H1 (cell line): ENCODE data around the gene SMARCE1. TPM values are rescaled to one million over a fixed set of nuclear protein-coding genes. Genes with fewer than 3 reads are reported as not detected.

ENCODE experiments used
- CTCF ChIA-PET: fragments of 300-600 bp; sonication (Branson Sonifier 250); formaldehyde crosslinking; loops from one replicate; lab custom pipeline; 2021; ENCODE audit not compliant: partially characterized antibody; lab: Charles Lee
- POLR2A ChIA-PET: fragments of 300-600 bp; sonication (Branson Sonifier 250); formaldehyde crosslinking; loops from one replicate; lab custom pipeline; 2021; ENCODE audit warnings: inconsistent platforms; ENCODE audit not compliant: partially characterized antibody; lab: Charles Lee
- DNase-seq, 2 experiments: peaks; one replicate each; pipeline versions ENCODE4 v3.0.0 to v3.0.0-alpha.2; 2010 to 2022; ENCODE audit warnings: low spot score in 2 of 2, low read depth in 1 of 2, mixed read lengths in 1 of 2
- FAIRE-seq: peaks from 2 replicates; lab custom pipeline; 2011; peaks lifted over from hg19 to GRCh38; lab: Jason Lieb, UNC
- H2AFZ ChIP-seq: 2 replicates; pipeline ENCODE4 v1.8.1; 2012; ENCODE audit warnings: low read length, inconsistent platforms
- H2AK5ac ChIP-seq: 2 replicates; pipeline ENCODE4 v1.6.1; 2013; ENCODE audit warnings: low read depth, low read length
- H2BK120ac ChIP-seq: replicated peaks from 2 replicates; pipeline ENCODE3; 2013; ENCODE audit warnings: low read depth, low read length, inconsistent platforms
- H2BK12ac ChIP-seq: 2 replicates; pipeline ENCODE4 v1.6.1; 2013; ENCODE audit warnings: low read depth, low read length
- H2BK15ac ChIP-seq: 2 replicates; pipeline ENCODE4 v1.6.1; 2013; ENCODE audit warnings: low read length
- H2BK20ac ChIP-seq: 2 replicates; pipeline ENCODE4 v1.6.1; 2013; ENCODE audit warnings: low read length
- H2BK5ac ChIP-seq: 2 replicates; pipeline ENCODE4 v1.6.1; 2013; ENCODE audit warnings: low read depth, low read length
- H3K14ac ChIP-seq: 2 replicates; pipeline ENCODE4 v1.6.1; 2013; ENCODE audit warnings: inconsistent platforms; ENCODE audit not compliant: insufficient read length
- H3K18ac ChIP-seq: 2 replicates; pipeline ENCODE4 v1.6.1; 2013; ENCODE audit warnings: low read length; ENCODE audit errors: extremely low read depth
- H3K23ac ChIP-seq: 2 replicates; pipeline ENCODE4 v1.6.1; 2013; ENCODE audit warnings: inconsistent platforms; ENCODE audit not compliant: insufficient read length
- H3K23me2 ChIP-seq: 2 replicates; pipeline ENCODE4 v1.6.1; 2013; ENCODE audit warnings: low read depth, low read length
- H3K27ac ChIP-seq: 2 replicates; pipeline ENCODE4 v1.6.1; 2011; ENCODE audit warnings: low read depth, low read length, inconsistent platforms
- H3K27me3 ChIP-seq, 4 experiments: replicated peaks in 1 of 4; 1 replicate in 1 of 4; 2 replicates in 3 of 4; pipeline versions ENCODE4 v1.6.1 to v1.8.1; 2011 to 2013; ENCODE audit warnings: low read length in 3 of 4, mild to moderate bottlenecking in 3 of 4, inconsistent platforms in 2 of 4, mixed read lengths in 2 of 4, moderate library complexity in 1 of 4; ENCODE audit not compliant: control insufficient read depth in 3 of 4, insufficient read depth in 3 of 4; ENCODE audit errors: extremely low read depth in 1 of 4
- H3K36me3 ChIP-seq, 4 experiments: 2 replicates each; pipeline versions ENCODE4 v1.6.1 to v1.8.1; 2011 to 2013; ENCODE audit warnings: mild to moderate bottlenecking in 4 of 4, low read length in 3 of 4, moderate library complexity in 2 of 4, control low read depth in 1 of 4, inconsistent platforms in 1 of 4; ENCODE audit not compliant: insufficient read depth in 4 of 4, control insufficient read depth in 2 of 4
- H3K4ac ChIP-seq: replicated peaks from 2 replicates; pipeline ENCODE3; 2013; ENCODE audit warnings: low read length, low read depth, mixed read lengths, inconsistent platforms; ENCODE audit not compliant: insufficient read length
- H3K4me1 ChIP-seq, 4 experiments: replicated peaks in 1 of 4; 1 replicate in 1 of 4; 2 replicates in 3 of 4; pipeline versions ENCODE4 v1.6.1 to v1.8.1; 2011 to 2013; ENCODE audit warnings: low read length in 3 of 4, inconsistent platforms in 2 of 4, mixed read lengths in 1 of 4; ENCODE audit not compliant: insufficient read depth in 4 of 4, control insufficient read depth in 3 of 4
- H3K4me2 ChIP-seq, 2 experiments: 2 replicates each; pipeline versions ENCODE4 v1.6.1 to v1.8.1; 2011 to 2013; ENCODE audit warnings: low read depth in 2 of 2, low read length in 2 of 2, control low read depth in 1 of 2, inconsistent platforms in 1 of 2, mild to moderate bottlenecking in 1 of 2; ENCODE audit not compliant: insufficient read depth in 1 of 2
- H3K4me3 ChIP-seq, 4 experiments: fragments of 200-600, 300-600 bp in 1 of 4; sonication (generic), shearing (Covaris generic), sonication (Bioruptor Twin) in 1 of 4; 2 replicates each; pipeline versions ENCODE4 v1.5.1 to v1.8.1; 2011 to 2016; ENCODE audit warnings: low read length in 4 of 4, low read depth in 3 of 4, control low read depth in 2 of 4, inconsistent platforms in 2 of 4, mild to moderate bottlenecking in 2 of 4, mixed read lengths in 1 of 4, moderate library complexity in 1 of 4; ENCODE audit not compliant: insufficient read depth in 2 of 4; ENCODE audit errors: extremely low read depth in 1 of 4
- H3K56ac ChIP-seq: replicated peaks from 2 replicates; pipeline ENCODE3; 2013; ENCODE audit warnings: low read depth, mild to moderate bottlenecking, mixed read lengths, low read length, inconsistent platforms; ENCODE audit not compliant: insufficient read length
- H3K79me1 ChIP-seq: 2 replicates; pipeline ENCODE4 v1.6.1; 2013; ENCODE audit warnings: low read depth, low read length, control low read depth
- H3K79me2 ChIP-seq, 2 experiments: 2 replicates each; pipeline versions ENCODE4 v1.6.1 to v1.8.1; 2012 to 2013; ENCODE audit warnings: low read length in 2 of 2, mild to moderate bottlenecking in 2 of 2, inconsistent platforms in 1 of 2; ENCODE audit not compliant: insufficient read depth in 2 of 2, control insufficient read depth in 1 of 2
- H3K9ac ChIP-seq, 4 experiments: replicated peaks in 1 of 4; 1 replicate in 1 of 4; 2 replicates in 3 of 4; pipeline versions ENCODE4 v1.6.1 to v1.8.1; 2011 to 2013; ENCODE audit warnings: low read depth in 3 of 4, low read length in 3 of 4, control low read depth in 2 of 4, mild to moderate bottlenecking in 2 of 4, moderate library complexity in 2 of 4, inconsistent platforms in 1 of 4; ENCODE audit errors: extremely low read depth in 1 of 4
- H3K9me3 ChIP-seq, 2 experiments: 2 replicates each; pipeline versions ENCODE4 v1.6.1 to v1.8.1; 2012 to 2013; ENCODE audit warnings: mild to moderate bottlenecking in 2 of 2, moderate library complexity in 2 of 2, control low read depth in 1 of 2, inconsistent platforms in 1 of 2, low read depth in 1 of 2, low read length in 1 of 2, mixed read lengths in 1 of 2; ENCODE audit not compliant: insufficient read depth in 2 of 2
- H4K20me1 ChIP-seq, 2 experiments: replicated peaks in 1 of 2; 2 replicates each; pipeline versions ENCODE3 to v1.8.1; 2011 to 2013; ENCODE audit warnings: inconsistent platforms in 2 of 2, low read length in 2 of 2, mild to moderate bottlenecking in 1 of 2; ENCODE audit not compliant: insufficient read depth in 2 of 2, control insufficient read depth in 1 of 2
- H4K5ac ChIP-seq: 2 replicates; pipeline ENCODE4 v1.6.1; 2013; ENCODE audit warnings: low read length, low read depth, mixed read lengths, inconsistent platforms; ENCODE audit not compliant: insufficient read length
- H4K8ac ChIP-seq: 2 replicates; pipeline ENCODE4 v1.8.0; 2013; ENCODE audit warnings: mild to moderate bottlenecking, moderate library complexity, low read length, inconsistent platforms; ENCODE audit not compliant: insufficient read depth; ENCODE audit errors: extremely low read depth
- H4K91ac ChIP-seq: replicated peaks from 2 replicates; pipeline ENCODE3; 2013; ENCODE audit warnings: low read length, mixed read lengths, inconsistent platforms; ENCODE audit not compliant: insufficient read length
- BACH1 ChIP-seq: IDR thresholded peaks from 2 replicates; pipeline ENCODE4 v1.6.1; 2012; ENCODE audit warnings: low read length, improper control_type of control experiment
- EGR1 ChIP-seq: IDR thresholded peaks from 2 replicates; pipeline ENCODE4 v1.6.1; 2011; ENCODE audit warnings: low read depth, low read length, borderline replicate concordance
- KDM5A ChIP-seq: fragments of 200-600 bp; IDR thresholded peaks from 2 replicates; pipeline ENCODE4 v1.7.1; 2012; ENCODE audit warnings: mild to moderate bottlenecking, low read length, inconsistent platforms, mixed read lengths
- NRF1 ChIP-seq: IDR thresholded peaks from 2 replicates; pipeline ENCODE4 v1.6.1; 2011; ENCODE audit warnings: mild to moderate bottlenecking, low read depth, low read length, improper control_type of control experiment
- POLR2A ChIP-seq, 2 experiments: IDR thresholded peaks; 1 replicate in 1 of 2; 2 replicates in 1 of 2; pipeline ENCODE4 v1.6.1; 2011; ENCODE audit warnings: low read depth in 2 of 2, low read length in 2 of 2, mild to moderate bottlenecking in 2 of 2; ENCODE audit errors: control extremely low read depth in 1 of 2
- RAD21 ChIP-seq, 2 experiments: IDR thresholded peaks in 1 of 2; conservative IDR thresholded peaks in 1 of 2; 2 replicates each; pipeline ENCODE4 v1.6.1; 2011; ENCODE audit warnings: low read depth in 2 of 2, low read length in 2 of 2, improper control_type of control experiment in 1 of 2, inconsistent platforms in 1 of 2, mild to moderate bottlenecking in 1 of 2, moderate library complexity in 1 of 2
- RFX5 ChIP-seq: IDR thresholded peaks from 2 replicates; pipeline ENCODE4 v1.6.1; 2011; ENCODE audit warnings: low read depth, low read length, improper control_type of control experiment, borderline replicate concordance
- SIN3A ChIP-seq, 2 experiments: IDR thresholded peaks in 1 of 2; conservative IDR thresholded peaks in 1 of 2; 2 replicates each; pipeline ENCODE4 v1.6.1; 2011 to 2012; ENCODE audit warnings: low read length in 2 of 2, improper control_type of control experiment in 1 of 2, low read depth in 1 of 2, mild to moderate bottlenecking in 1 of 2
- TAF7 ChIP-seq: optimal IDR thresholded peaks from 2 replicates; pipeline ENCODE3; 2011; ENCODE audit warnings: low read depth, mild to moderate bottlenecking, inconsistent platforms, low read length, moderate library complexity, borderline replicate concordance
- TEAD4 ChIP-seq: IDR thresholded peaks from 2 replicates; pipeline ENCODE4 v1.6.1; 2012; ENCODE audit warnings: low read depth, low read length, inconsistent platforms, mixed read lengths
- WGBS, 2 experiments: shearing (Covaris generic) in 1 of 2; methylation state at CpG; one replicate each; pipeline versions ENCODE4 v1.1.6 to v1.1.7; 2013 to 2015; ENCODE audit warnings: low lambda C conversion rate in 2 of 2, mixed read lengths in 2 of 2, inconsistent platforms in 1 of 2, low coverage in 1 of 2, missing lambda C conversion rate in 1 of 2; ENCODE audit not compliant: insufficient replicate concordance in 2 of 2, insufficient coverage in 1 of 2, insufficient read length in 1 of 2; ENCODE audit errors: extremely low coverage in 1 of 2, missing lambda C conversion rate in 1 of 2; 5-methylcytosine and 5-hydroxymethylcytosine counted together
- polyA plus RNA-seq, 7 experiments: library from polyadenylated mRNA; depleted of rRNA in 3 of 7; stranded (reverse) in 5 of 7; unstranded in 2 of 7; fragments of >200 nt in 5 of 7; fragments of 200-250 nt in 2 of 7; gene quantifications; 1 replicate in 5 of 7; 2 replicates in 1 of 7; 4 replicates in 1 of 7; pipeline versions ENCODE4 v1.2.1 to v1.2.3, GENCODE V29; 2011 to 2013; ENCODE audit warnings: missing spikeins in 2 of 7, mixed read lengths in 2 of 7
- total RNA-seq: library from RNA; stranded (reverse); fragmentation: NEBNext Ultra II Directional; extraction: Animal tissue kit (Norgen Biotek cat#: 25700); gene quantifications from 2 replicates; pipeline ENCODE4 v1.2.1, GENCODE V29; 2021
- TF ChIP-seq, protein P1 (sequence below): IDR thresholded peaks from 2 replicates; pipeline ENCODE4 v1.6.1; 2011; ENCODE audit warnings: low read depth, mild to moderate bottlenecking, low read length; ENCODE audit not compliant: insufficient read depth
- TF ChIP-seq, protein P2 (sequence below): IDR thresholded peaks from 2 replicates; pipeline ENCODE4 v1.6.1; 2012; ENCODE audit warnings: inconsistent platforms

Gene SMARCE1
- total and polyA plus RNA-seq, 2 of the 8 experiments (the other 6 are each of a cell fraction or from before 2014, with no cell fraction given), result 30.7 to 131 TPM

DNA sequence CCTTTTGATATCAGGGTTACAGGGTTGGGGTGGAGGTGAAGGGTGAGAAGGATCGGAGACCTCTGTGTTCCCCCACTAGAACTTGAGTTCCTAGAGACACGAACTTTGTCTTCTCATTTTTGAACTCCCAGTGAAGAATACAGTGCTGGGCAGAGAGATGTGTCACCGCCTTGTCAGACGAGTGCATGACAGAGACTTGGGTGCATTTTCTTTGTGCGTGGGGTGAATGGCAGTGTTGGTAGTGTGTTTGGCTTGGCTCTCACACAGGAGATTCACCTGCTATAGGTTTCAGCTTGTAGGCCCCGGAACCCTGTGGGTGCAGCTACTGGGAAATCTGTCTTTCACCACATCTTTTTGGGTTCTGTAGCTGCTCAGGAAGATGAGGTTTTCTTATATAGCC lies 42.3 kb downstream of the SMARCE1 start:
- H2BK15ac ChIP-seq, result no peak overlapping the region
- H3K4me3 ChIP-seq, result no peak overlapping the region
- no peak overlapping the region for H3K56ac ChIP-seq
- no peaks in the 10 kb centered on the region for H3K79me2 ChIP-seq
- no peaks in the 10 kb centered on the region; a peak in 1 of 7 replicates for H3K27me3 ChIP-seq
- no peak overlapping the region for H2BK20ac ChIP-seq
- H4K91ac ChIP-seq, result no peak overlapping the region
- FAIRE-seq, result no peak
- no peak overlapping the region for H3K9ac ChIP-seq
- no peak overlapping the region for H2BK12ac ChIP-seq
- no peaks in the 10 kb centered on the region for H3K23me2 ChIP-seq
- no peaks in the 10 kb centered on the region for H3K9me3 ChIP-seq
- TF ChIP-seq TAF7 (no peak), RFX5 (no peak), KDM5A (no peak), SIN3A (conservative IDR thresholded peaks at IDR 0.05 in 1 of 2, IDR thresholded peaks at IDR 0.05 in 1 of 2; ENCODE audit: low read depth in 1 of 2, low read length in 2 of 2) (no peak), BACH1 (no peak), RAD21 (IDR thresholded peaks at IDR 0.05 in 1 of 2, conservative IDR thresholded peaks at IDR 0.05 in 1 of 2; ENCODE audit: low read depth in 2 of 2, low read length in 2 of 2) (no peak), TEAD4 (no peak), EGR1 (no peak), NRF1 (no peak), POLR2A (IDR thresholded peaks at IDR 0.05; ENCODE audit: control extremely low read depth in 1 of 2, low read depth in 2 of 2, low read length in 2 of 2) (no peak)
- TF ChIP-seq, protein P1, sequence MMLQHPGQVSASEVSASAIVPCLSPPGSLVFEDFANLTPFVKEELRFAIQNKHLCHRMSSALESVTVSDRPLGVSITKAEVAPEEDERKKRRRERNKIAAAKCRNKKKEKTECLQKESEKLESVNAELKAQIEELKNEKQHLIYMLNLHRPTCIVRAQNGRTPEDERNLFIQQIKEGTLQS, result no peak
- TF ChIP-seq, protein P2, sequence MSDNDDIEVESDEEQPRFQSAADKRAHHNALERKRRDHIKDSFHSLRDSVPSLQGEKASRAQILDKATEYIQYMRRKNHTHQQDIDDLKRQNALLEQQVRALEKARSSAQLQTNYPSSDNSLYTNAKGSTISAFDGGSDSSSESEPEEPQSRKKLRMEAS, result no peak
- TF ChIP-seq, all 59 proteins: peak for 0
- no peak overlapping the region for H2AFZ ChIP-seq
- no peak overlapping the region for H4K8ac ChIP-seq
- DNase-seq, result no peak
- no peaks in the 10 kb centered on the region for H3K36me3 ChIP-seq
- H2BK120ac ChIP-seq, result no peak overlapping the region
- peaks cover 2 to 6% (median 4%) of the 10 kb centered on the region in 4 experiments for H3K4me1 ChIP-seq
- H2BK5ac ChIP-seq, result no peak overlapping the region
- no peak overlapping the region for H3K14ac ChIP-seq
- POLR2A ChIA-PET, result no interaction called here
- CTCF ChIA-PET, result interaction anchor here (5.9 kb wide), 1 partner anchor 11 kb away, joined by 32 read pairs; no protein-coding TSS in a partner anchor
- H4K20me1 ChIP-seq, result no peaks in the 10 kb centered on the region
- no peak overlapping the region for H3K4me2 ChIP-seq
- H3K23ac ChIP-seq, result no peak overlapping the region
- H3K79me1 ChIP-seq, result no peaks in the 10 kb centered on the region
- no peak overlapping the region for H3K27ac ChIP-seq
- H4K5ac ChIP-seq, result no peak overlapping the region
- no peak overlapping the region for H2AK5ac ChIP-seq
- WGBS, 2 experiments, result 88% methylated on average over 6 of the region's 6 CpGs; no CpG with 5 or more reads in 1 of the 2 experiments
- no peak overlapping the region for H3K18ac ChIP-seq
- H3K4ac ChIP-seq, result no peak overlapping the region
